ENCODE measurements around the gene AACS.

DNA sequence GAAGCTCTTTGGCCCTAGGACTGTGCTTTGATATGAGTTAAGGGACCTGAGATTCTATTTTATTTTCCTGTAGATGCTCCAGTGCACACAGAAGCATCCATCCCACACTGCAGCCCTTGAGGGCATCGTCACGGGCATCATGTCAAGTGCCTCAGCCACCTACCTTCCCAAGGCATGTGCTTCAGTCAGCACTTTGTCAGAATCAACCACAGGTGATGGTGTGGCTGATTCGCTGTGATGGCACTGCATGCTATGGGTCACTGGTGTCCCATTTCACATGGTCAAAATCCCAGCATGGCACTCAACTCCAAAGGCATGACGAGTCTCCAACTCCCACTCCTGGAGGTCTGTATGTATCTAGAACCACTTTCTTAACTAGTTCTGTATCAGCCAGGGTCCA, 100.8 kb downstream of the AACS start:
- TF ChIP-seq CTCF (optimal IDR thresholded peaks at IDR 0.05 in 1 of 3, IDR thresholded peaks at IDR 0.05 in 1 of 3, conservative IDR thresholded peaks at IDR 0.05 in 1 of 3; ENCODE audit: extremely low read depth in 1 of 3, insufficient read depth in 2 of 3, low read length in 3 of 3) (no peak), EZH2 (IDR thresholded peaks at IDR 0.05; ENCODE audit: low read length) (no peak)
